HG03439 (cell line): ENCODE measurements around the gene POLN.
"Not testable (repeated sequence)": the region's sequence is repeated elsewhere in the genome, so short reads cannot be mapped to it uniquely, and the experiment has no call there.

ENCODE experiments used
- ATAC-seq: cut with Tn5 transposase; IDR thresholded peaks from one replicate; pipeline ENCODE4 v1.9.1; 2021; ENCODE audit warnings: mild to moderate bottlenecking, moderate library complexity; ENCODE audit not compliant: unreplicated experiment

The POLN gene

DNA sequence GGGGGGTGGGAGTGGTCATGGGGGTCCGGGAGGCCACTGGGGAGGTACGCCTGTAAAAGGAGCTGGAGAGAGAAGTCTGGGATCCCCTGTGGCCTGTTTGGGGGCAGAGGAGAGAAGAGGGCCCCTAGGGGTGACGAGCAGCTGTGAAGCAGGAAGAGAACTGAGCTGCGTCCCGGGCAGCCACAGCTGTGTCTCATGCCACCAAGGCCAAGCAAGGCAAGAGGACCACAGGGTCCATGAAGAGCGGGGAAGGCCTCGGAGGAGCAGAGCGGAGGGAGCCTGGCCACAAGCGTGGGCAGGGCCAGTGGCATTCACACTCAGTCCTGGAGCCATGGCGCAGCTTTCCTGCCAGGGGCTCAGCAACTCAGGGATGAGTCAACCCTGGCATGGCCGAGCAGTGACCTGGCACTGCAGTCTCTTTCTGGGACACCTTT, 196.4 kb downstream of the POLN start:
- ATAC-seq = no peak

- no peak for ATAC-seq
Measured at GRCh38 chr4:2044542-2045517, 197.1 kb downstream of the POLN start.

GRCh38 chr4:2044119-2044485, 197.8 kb downstream of the POLN start:
- ATAC-seq = no peak

GRCh38 chr4:2043396-2044118, 198.4 kb downstream of the POLN start:
- no peak for ATAC-seq

DNA sequence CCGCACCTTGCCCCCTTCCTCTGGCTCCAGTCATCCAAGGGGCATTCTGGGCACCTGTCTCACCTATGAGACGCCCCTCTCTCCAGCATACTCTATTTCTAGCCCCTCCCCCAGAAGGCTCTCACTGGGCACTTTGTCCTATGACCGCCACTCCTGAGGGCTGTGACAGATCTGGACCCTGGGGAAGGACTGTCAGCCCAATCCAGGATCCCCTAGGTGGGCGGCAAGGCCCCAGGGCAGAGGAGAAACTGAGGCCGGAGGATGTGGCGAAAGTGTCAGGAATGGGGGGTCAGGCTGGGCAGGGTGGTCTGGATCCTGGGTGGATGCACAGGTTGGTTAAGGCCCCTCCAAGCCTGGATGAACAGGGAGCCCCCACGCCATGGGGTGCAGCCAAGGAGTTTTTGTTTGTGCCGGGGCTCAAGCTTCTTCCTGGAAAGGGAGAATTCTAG, 198.9 kb downstream of the POLN start:
- no peak for ATAC-seq

DNA sequence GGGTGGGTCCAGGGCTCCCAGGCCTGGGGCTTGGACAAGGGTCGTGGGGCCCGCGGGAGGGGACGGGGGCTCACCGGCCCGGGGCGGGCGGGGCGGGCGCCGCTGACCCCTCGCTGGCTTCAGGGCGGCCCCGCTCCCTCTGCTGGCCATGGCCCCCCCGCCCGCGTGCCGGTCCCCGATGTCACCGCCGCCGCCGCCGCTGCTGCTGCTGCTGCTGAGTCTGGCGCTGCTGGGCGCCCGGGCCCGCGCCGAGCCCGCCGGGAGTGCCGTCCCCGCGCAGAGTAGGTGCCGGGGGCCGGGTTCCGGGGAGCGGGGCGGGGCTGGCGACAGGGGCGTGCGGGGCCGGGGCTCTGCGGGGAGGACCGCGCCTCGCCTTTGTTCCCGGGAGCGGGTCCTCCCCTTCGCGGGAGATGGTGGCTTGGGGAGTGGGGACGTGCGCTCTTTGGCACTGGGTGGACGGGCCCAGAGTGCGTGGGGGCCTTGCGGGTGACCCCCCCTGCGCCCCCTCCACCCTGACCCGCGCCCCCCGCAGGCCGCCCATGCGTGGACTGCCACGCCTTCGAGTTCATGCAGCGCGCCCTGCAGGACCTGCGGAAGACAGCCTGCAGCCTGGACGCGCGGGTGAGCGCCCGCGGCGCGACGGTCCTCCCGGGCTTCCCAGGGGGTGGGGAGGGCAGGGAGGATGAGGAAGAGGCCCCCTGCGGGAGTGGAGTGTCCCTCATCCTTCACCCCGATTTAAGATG, 199.5 kb downstream of the POLN start:
- ATAC-seq = peak; percentile 28

- peak; percentile 64 for ATAC-seq
Measured at GRCh38 chr4:2041239-2042130, 200.4 kb downstream of the POLN start.

DNA sequence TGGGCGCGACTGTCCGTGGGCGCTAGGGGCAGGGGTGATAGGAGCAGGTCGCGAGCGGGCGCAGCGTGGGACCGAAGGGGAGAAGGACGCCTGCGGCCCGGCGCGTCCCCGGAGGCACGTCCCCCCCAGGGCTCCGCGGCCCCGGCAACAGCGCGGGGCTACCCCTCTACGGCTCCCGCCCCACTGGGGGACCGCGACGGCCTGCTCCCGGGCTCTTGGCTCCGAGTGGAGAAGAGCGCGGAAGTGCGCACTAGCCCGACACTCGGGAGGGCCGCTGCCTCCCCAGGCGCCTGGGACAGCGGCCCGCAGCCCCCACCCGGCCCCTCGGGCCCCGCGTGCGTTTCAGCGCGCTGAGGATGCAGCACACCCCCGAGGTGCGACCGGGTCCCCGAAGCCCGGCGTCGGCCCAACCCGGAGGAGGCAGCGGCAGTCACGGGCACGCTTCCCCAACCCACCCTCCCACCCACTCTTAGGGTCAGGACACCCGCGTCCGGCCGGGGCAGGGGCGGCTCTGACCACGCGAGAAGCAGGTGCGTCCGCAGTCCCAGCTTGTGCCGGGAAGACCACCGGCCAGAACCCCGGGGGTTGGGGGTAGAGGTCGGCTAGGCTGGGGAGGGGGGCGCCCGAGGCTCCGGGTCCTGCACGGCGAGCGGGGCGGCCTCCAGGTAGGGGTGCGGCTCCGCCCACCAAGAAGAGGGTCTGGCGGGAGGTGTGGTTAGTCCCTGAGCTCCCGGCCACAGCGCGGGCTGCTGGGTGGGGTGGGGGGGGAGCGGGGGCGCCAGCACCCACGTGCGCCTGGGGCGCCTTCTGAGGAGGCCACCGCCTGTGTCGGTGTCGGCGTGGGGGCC, 201.3 kb downstream of the POLN start:
- ATAC-seq = no peak

DNA sequence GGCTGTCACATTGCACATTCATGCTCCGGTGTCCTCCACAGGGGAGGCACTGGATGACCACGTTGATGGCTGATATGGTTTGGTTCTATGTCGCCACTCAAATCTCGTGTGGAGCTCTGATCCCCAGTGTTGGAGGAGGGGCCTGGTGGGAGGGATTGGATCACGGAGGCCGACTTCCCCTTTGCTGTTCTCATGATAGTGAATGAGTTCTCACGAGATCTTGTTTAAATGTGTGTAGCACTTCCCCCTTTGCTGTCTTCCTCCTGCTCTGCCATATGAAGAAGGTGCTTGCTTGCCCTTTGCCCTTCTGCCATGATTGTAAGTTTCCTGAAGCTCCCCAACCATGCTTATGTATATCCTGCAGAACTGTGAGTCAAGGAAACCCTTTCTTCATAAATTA, 205.1 kb downstream of the POLN start:
- no peak for ATAC-seq

DNA sequence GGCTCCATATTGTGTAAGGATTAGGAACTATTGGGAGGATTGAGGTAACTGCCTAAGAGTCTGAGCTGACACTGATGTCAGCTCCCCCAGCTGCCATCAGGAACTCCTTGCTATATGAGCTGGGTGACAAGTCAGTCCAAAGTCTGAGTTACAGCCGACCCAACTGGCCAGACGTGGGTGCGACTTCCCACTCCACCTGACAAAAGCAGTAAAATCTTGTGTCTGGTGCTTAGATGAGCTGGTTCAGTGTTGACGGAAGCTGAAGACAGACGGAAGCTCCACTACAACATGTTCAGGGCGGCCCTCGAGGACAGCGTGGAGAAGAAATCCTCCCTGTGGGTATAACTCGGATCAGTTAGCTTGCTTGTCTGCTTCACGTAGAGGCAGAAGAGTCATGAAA, 205.6 kb downstream of the POLN start:
- no peak for ATAC-seq

DNA sequence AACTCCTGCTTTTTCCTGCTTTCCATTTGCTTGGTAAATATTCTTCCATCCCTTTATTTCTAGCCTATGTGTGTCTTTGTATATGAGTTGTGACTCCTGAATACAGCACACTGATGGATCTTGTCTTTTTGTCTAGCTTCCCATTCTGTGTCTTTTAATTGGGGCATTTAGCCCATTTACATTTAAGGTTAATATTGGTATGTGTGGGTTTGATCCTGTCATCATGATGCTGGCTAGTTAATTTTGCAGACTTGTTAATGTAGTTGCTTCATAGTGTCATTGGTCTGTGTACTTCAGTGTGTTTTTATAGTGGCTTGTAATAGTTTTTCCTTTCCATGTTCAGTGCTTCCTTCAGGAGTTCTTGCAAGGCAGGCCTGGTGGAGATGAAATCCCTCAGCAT, 210.8 kb downstream of the POLN start:
- not testable (repeated sequence) for ATAC-seq

DNA sequence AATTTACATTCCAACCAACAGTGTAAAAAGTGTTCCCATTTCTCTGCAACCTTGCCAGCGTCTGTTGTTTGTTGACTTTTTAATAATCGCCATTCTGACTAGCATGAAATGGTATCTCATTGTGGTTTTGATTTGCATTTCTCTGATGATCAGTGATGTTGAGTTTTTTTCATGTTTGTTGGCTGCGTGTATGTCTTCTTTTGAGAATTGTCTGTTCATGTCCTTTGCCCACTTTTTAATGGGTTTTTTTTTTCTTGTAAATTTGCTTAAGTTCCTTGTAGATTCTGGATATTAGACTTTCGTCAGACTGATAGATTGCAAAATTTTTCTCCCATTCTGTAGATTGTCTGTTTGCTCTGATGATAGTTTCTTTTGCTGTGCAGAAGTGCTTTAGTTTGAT, 214.8 kb downstream of the POLN start:
- ATAC-seq = not testable (repeated sequence)

DNA sequence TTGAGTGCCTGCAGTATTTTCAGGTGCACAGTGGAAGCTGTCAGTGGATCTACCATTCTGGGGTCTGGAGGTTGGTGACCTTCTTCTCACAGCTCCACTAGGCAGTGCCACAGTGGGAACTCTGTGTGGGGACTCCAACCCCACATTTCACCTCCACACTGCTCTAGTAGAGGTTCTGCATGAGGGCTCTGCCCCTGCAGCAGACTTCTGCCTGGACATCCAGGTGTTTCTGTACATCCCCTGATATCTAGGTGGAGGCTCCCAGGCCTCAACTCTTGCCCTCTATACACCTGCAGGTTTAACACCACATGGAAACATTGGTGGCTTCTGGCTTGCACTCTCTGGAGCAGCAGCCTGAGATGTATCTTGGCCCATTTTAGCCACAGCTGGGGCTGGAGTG, 216.1 kb downstream of the POLN start:
- no peak for ATAC-seq

DNA sequence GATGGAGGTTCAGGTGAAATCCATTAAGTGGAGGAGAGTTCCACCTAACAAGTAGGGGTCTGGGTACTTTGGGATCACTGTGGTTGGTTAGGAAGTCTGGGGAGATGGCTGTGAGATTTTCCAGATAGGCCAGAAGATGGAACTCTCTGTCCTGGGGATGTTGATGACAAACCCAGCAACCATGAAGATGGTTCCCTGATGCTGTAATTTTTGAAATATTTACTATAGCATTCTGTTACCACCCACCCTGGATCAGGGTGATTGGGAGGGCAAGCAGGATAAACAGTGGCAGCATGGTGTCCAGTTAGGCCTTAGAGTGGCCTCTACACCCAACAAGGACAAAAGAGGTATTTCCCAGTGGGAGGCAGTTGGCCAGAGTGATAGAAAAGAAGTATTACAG, 217.2 kb downstream of the POLN start:
- no peak for ATAC-seq
